Testis (tissue), 3 donors: ENCODE results near the gene SLC25A30. TPM values are rescaled to one million over a fixed set of nuclear protein-coding genes. Genes with fewer than 3 reads are reported as not detected.

Experiments used
- DNase-seq: peaks from one replicate; pipeline ENCODE4 v3.0.0-alpha.2; 2019
- H3K27ac ChIP-seq, 2 donors: fragments of 200-600 bp; sonication (generic); one replicate each; pipeline ENCODE4 v1.5.1; 2019
- H3K27me3 ChIP-seq: fragments of 200-600 bp; sonication (generic); one replicate; pipeline ENCODE4 v1.5.1; 2019
- H3K36me3 ChIP-seq: fragments of 200-600 bp; sonication (generic); one replicate; pipeline ENCODE4 v1.5.1; 2017; ENCODE audit warnings: low read depth; ENCODE audit errors: missing control alignments
- H3K4me1 ChIP-seq: fragments of 200-600 bp; sonication (generic); one replicate; pipeline ENCODE4 v1.5.1; 2019
- H3K4me3 ChIP-seq, 2 donors: fragments of 200-600 bp; sonication (generic); one replicate each; pipeline ENCODE4 v1.5.1; 2017 to 2019
- H3K9me3 ChIP-seq: fragments of 200-600 bp; sonication (generic); one replicate; pipeline ENCODE4 v1.5.1; 2017
- CTCF ChIP-seq, 3 experiments: fragments of 450-650 bp in 2 of 3; fragments of 200-600 bp in 1 of 3; sonication (generic) in 1 of 3; IDR thresholded peaks; one replicate each; pipeline ENCODE4 v1.5.1; 2016 to 2019; ENCODE audit warnings: antibody characterized with exemption in 3 of 3, mild to moderate bottlenecking in 2 of 3, moderate library complexity in 1 of 3
- POLR2A ChIP-seq: fragments of 450-650 bp; IDR thresholded peaks from one replicate; pipeline ENCODE4 v1.6.1; 2017; ENCODE audit warnings: antibody characterized with exemption, mild to moderate bottlenecking, moderate library complexity
- WGBS, 2 donors: methylation state at CpG; one replicate each; pipeline ENCODE4 v1.1.5; 2018; 5-methylcytosine and 5-hydroxymethylcytosine counted together
- intact Hi-C: fragments of 100-400 bp; cut with DNase I; formaldehyde crosslinking; loops from one replicate; pipeline ENCODE4 v1.15.1; 2023; ENCODE audit warnings: low total_unique reads
- polyA plus RNA-seq: library from polyadenylated mRNA; stranded (reverse); fragments of 350-450 nt; fragmentation: Illumina TruSeq; extraction: RNeasy Lipid Tissue Mini Kit (QIAGEN cat#74804); gene quantifications from one replicate; pipeline ENCODE4 v1.2.3, GENCODE V29; 2014; ENCODE audit warnings: low read depth, low replicate concordance; ENCODE audit not compliant: insufficient read depth
- total RNA-seq, 2 donors: library from RNA; depleted of rRNA; stranded (reverse); fragments of >200 nt; gene quantifications; one replicate each; pipeline ENCODE4 v1.2.3, GENCODE V29; 2016

The SLC25A30 gene
- total and polyA plus RNA-seq, 3 donors from 2014 or later: 14.5 to 16.4 (median 15.7) TPM

- Histone ChIP-seq H3K27me3 (no peaks in the 10 kb centered on the region), H3K9me3 (no peaks in the 10 kb centered on the region), H3K4me1 (peaks cover 7% of the 10 kb centered on the region), H3K27ac (no peak overlapping the region), H3K36me3 (no peaks in the 10 kb centered on the region), H3K4me3 (peak overlapping the region in 1 of 2 donors; percentile 33)
- peak; percentile 76 to 95 (median 86) for TF ChIP-seq CTCF (IDR thresholded peaks at IDR 0.05)
- TF ChIP-seq POLR2A: no peak
- DNase-seq: peak; percentile 72
- intact Hi-C loops: no loop called here
- 16 to 21% methylated on average over 28 to 30 of the region's 30 CpGs for WGBS, 2 donors
These were observed 47.2 kb downstream of the SLC25A30 start for GRCh38 chr13:45370922-45371406.

- H3K9me3 ChIP-seq: no peaks in the 10 kb centered on the region
- DNase-seq: no peak
- H3K4me3 ChIP-seq: no peak overlapping the region
- H3K27ac ChIP-seq: no peak overlapping the region
- intact Hi-C loops: no loop called here
- peaks cover 7% of the 10 kb centered on the region for H3K4me1 ChIP-seq
- no peaks in the 10 kb centered on the region for H3K36me3 ChIP-seq
- TF ChIP-seq CTCF (IDR thresholded peaks at IDR 0.05): no peak
- TF ChIP-seq POLR2A: no peak
- WGBS, 2 donors: 96 to 98% methylated on average over 4 of the region's 4 CpGs
- no peaks in the 10 kb centered on the region for H3K27me3 ChIP-seq
These were observed 49.1 kb downstream of the SLC25A30 start for GRCh38 chr13:45369116-45369515.

- intact Hi-C loops: no loop called here
- 53 to 64% methylated on average over 3 of the region's 3 CpGs for WGBS, 2 donors
- Histone ChIP-seq H3K9me3 (no peaks in the 10 kb centered on the region), H3K4me1 (peaks cover 7% of the 10 kb centered on the region), H3K27me3 (no peaks in the 10 kb centered on the region), H3K27ac (no peak overlapping the region), H3K36me3 (no peaks in the 10 kb centered on the region), H3K4me3 (no peak overlapping the region)
- DNase-seq: no peak
- TF ChIP-seq CTCF (IDR thresholded peaks at IDR 0.05) (no peak), POLR2A (no peak)
These were observed 49.6 kb downstream of the SLC25A30 start for GRCh38 chr13:45368571-45368970.

- Histone ChIP-seq H3K9me3 (no peaks in the 10 kb centered on the region), H3K27ac (no peak overlapping the region), H3K36me3 (no peaks in the 10 kb centered on the region), H3K4me3 (no peak overlapping the region), H3K4me1 (peaks cover 7% of the 10 kb centered on the region), H3K27me3 (no peaks in the 10 kb centered on the region)
- no peak for DNase-seq
- intact Hi-C loops: no loop called here
- no peak for TF ChIP-seq CTCF (IDR thresholded peaks at IDR 0.05)
- TF ChIP-seq POLR2A: no peak
- 84 to 90% methylated on average over 4 of the region's 4 CpGs for WGBS, 2 donors
These were observed 50.2 kb downstream of the SLC25A30 start for GRCh38 chr13:45368005-45368404.

GRCh38 chr13:45367358-45367757 lies 50.8 kb downstream of the SLC25A30 start:
- no peaks in the 10 kb centered on the region for H3K36me3 ChIP-seq
- H3K4me3 ChIP-seq: no peak overlapping the region
- DNase-seq: no peak
- 68 to 89% methylated on average over 2 of the region's 2 CpGs for WGBS, 2 donors
- no peak for TF ChIP-seq POLR2A
- no peaks in the 10 kb centered on the region for H3K27me3 ChIP-seq
- H3K4me1 ChIP-seq: peaks cover 7% of the 10 kb centered on the region
- H3K27ac ChIP-seq: no peak overlapping the region
- no peaks in the 10 kb centered on the region for H3K9me3 ChIP-seq
- intact Hi-C loops: no loop called here
